ENCODE results near the gene LRRC36.

LRRC36 gene

DNA sequence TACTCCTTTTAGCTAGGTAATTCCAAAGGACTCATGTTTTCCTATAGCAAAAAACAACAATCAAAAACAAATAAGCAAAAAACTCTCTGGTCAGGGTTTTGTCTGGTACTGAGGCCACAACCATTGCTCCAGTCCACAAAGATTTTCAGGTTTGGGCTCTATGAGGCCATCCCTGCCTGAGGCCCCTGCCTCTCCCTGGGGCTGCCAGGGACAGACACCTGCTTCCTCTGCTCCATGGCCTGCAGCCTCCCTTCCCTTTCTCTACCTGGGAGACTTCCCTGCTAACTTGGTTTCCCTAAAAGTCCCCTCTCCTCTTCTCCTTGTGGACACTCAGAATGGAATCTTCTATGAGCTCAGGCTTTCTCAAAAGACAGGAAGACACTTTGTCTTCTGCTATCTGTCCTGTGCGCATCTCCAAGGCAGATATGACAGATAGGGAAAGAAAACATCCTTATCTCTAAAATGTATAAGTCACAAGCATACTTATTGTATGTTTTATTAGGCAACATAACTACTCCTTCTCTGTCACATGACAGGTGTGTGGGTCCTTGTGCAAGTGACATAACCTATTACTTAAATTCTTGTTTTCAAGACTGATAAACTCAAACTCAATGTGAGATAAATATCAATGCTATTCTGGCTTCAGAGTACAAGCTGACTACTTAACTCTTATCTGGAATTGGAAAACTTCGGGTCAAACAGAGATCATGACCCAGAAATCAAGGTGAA lies 90.9 kb downstream of the LRRC36 start:
- Histone ChIP-seq H3K9me3 (ENCODE audit: control insufficient read depth in 2 of 2, low read length in 2 of 2) (no peaks in the 10 kb centered on the region), H3K4me3 (ENCODE audit: low read length in 2 of 2) (no peak overlapping the region), H3K9ac (ENCODE audit: low read length in 2 of 2) (no peak overlapping the region), H3K27ac (ENCODE audit: low read length) (no peak overlapping the region), H3K27me3 (ENCODE audit: control insufficient read depth in 1 of 2, insufficient read depth in 2 of 2, low read length in 2 of 2) (no peaks in the 10 kb centered on the region), H3K36me3 (ENCODE audit: control insufficient read depth in 2 of 2, insufficient read depth in 2 of 2, low read length in 2 of 2) (peaks cover 0 to 2% of the 10 kb centered on the region in 2 donors), H3K4me1 (ENCODE audit: control insufficient read depth, insufficient read depth, low read length) (peaks cover 14% of the 10 kb centered on the region)

- Histone ChIP-seq H3K4me1 (ENCODE audit: control insufficient read depth, insufficient read depth, low read length) (peaks cover 14% of the 10 kb centered on the region), H3K27me3 (ENCODE audit: control insufficient read depth in 1 of 2, insufficient read depth in 2 of 2, low read length in 2 of 2) (peaks cover 0 to 3% of the 10 kb centered on the region in 2 donors), H3K4me3 (ENCODE audit: low read length in 2 of 2) (no peak overlapping the region), H3K9me3 (ENCODE audit: control insufficient read depth in 2 of 2, low read length in 2 of 2) (no peaks in the 10 kb centered on the region), H3K36me3 (ENCODE audit: control insufficient read depth in 2 of 2, insufficient read depth in 2 of 2, low read length in 2 of 2) (peaks cover 0 to under 1% of the 10 kb centered on the region in 2 donors), H3K27ac (ENCODE audit: low read length) (no peak overlapping the region), H3K9ac (ENCODE audit: low read length in 2 of 2) (no peak overlapping the region)
Measured at GRCh38 chr16:67419502-67419901, 92.9 kb downstream of the LRRC36 start.

GRCh38 chr16:67419931-67420330 lies 93.3 kb downstream of the LRRC36 start:
- Histone ChIP-seq H3K27me3 (ENCODE audit: control insufficient read depth in 1 of 2, insufficient read depth in 2 of 2, low read length in 2 of 2) (peaks cover 0 to 7% of the 10 kb centered on the region in 2 donors), H3K36me3 (ENCODE audit: control insufficient read depth in 2 of 2, insufficient read depth in 2 of 2, low read length in 2 of 2) (no peaks in the 10 kb centered on the region), H3K9ac (ENCODE audit: low read length in 2 of 2) (no peak overlapping the region), H3K4me3 (ENCODE audit: low read length in 2 of 2) (no peak overlapping the region), H3K9me3 (ENCODE audit: control insufficient read depth in 2 of 2, low read length in 2 of 2) (no peaks in the 10 kb centered on the region), H3K4me1 (ENCODE audit: control insufficient read depth, insufficient read depth, low read length) (peaks cover 11% of the 10 kb centered on the region), H3K27ac (ENCODE audit: low read length) (no peak overlapping the region)

DNA sequence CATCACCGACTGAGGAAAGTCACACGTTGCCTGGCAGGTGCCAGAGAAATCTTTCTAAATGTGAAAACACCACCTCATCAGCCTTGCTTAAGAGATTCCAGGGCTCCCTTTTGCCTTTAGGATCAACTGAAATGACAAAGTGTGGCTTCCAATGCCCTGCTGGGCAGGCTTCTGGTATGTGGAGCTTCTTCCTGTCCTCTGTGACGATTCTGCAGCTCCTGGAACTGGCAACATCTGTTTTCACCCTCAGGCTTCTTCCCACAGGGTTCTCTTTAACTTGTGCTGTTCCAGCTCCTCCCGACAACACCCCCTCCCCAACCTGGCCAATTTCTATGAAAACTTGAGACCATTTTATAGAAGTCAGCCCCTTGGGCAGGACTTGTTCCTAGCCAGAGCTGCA lies 94.4 kb downstream of the LRRC36 start:
- peaks cover 3 to 12% of the 10 kb centered on the region in 2 donors for H3K27me3 ChIP-seq (ENCODE audit: control insufficient read depth in 1 of 2, insufficient read depth in 2 of 2, low read length in 2 of 2)
- H3K4me3 ChIP-seq (ENCODE audit: low read length in 2 of 2): no peak overlapping the region
- H3K4me1 ChIP-seq (ENCODE audit: control insufficient read depth, insufficient read depth, low read length): peaks cover 6% of the 10 kb centered on the region
- H3K9ac ChIP-seq (ENCODE audit: low read length in 2 of 2): no peak overlapping the region
- H3K9me3 ChIP-seq (ENCODE audit: control insufficient read depth in 2 of 2, low read length in 2 of 2): no peaks in the 10 kb centered on the region
- H3K27ac ChIP-seq (ENCODE audit: low read length): no peak overlapping the region
- H3K36me3 ChIP-seq (ENCODE audit: control insufficient read depth in 2 of 2, insufficient read depth in 2 of 2, low read length in 2 of 2): no peaks in the 10 kb centered on the region

DNA sequence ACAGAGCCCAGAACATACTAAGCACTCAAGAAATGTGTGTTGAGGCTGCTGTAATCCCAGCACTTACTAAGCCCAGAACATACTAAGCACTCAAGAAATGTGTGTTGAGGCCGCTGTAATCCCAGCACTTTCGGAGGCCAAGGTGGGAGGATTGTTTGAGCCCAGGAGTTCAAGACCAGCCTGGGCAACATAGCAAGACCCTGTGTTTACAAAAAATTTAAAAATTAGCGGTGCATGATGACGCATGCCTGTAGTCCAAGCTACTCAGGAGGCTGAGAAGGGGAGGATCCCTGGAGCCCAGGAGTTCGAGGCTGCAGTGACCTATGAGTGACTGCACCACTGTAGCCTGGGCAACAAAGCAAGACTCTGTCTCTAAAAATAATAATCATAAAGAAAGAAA lies 96.4 kb downstream of the LRRC36 start:
- H3K4me1 ChIP-seq (ENCODE audit: control insufficient read depth, insufficient read depth, low read length): peaks cover 2% of the 10 kb centered on the region
- H3K4me3 ChIP-seq (ENCODE audit: low read length in 2 of 2): no peak overlapping the region
- H3K36me3 ChIP-seq (ENCODE audit: control insufficient read depth in 2 of 2, insufficient read depth in 2 of 2, low read length in 2 of 2): no peaks in the 10 kb centered on the region
- H3K9me3 ChIP-seq (ENCODE audit: control insufficient read depth in 2 of 2, low read length in 2 of 2): no peaks in the 10 kb centered on the region
- H3K9ac ChIP-seq (ENCODE audit: low read length in 2 of 2): no peak overlapping the region
- H3K27ac ChIP-seq (ENCODE audit: low read length): no peak overlapping the region
- H3K27me3 ChIP-seq (ENCODE audit: control insufficient read depth in 1 of 2, insufficient read depth in 2 of 2, low read length in 2 of 2): peaks cover 5 to 15% of the 10 kb centered on the region in 2 donors

DNA sequence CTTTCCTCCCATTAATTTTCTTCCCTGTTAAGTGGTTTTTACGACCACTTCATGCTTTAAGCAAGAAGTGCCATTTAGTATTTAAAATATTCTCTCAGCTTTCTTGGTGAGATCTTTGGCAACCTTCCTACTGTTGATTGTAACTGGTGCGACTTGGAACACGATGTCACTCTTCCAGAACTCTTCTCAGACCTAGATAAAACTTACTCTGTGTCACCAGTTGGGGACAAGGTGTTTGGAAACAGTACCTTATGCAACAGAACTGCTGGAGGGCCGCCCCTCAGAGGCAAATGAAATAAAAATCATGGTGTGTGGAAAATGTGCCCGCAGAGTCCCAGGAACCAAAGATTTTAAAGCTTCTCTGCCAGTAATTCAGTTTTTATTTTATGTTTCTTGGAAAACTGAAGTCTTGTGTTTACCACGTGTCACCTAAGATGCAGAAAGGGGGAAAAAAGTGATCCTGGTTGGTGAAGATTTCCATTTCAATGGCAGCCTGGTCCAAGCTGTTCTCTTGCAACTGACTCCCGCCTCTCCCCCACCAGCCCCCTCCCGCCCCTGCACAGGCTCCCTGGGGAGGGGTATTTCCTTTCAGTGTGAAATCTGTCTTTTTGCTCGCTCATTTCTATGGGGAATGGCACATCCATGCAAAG lies 97.1 kb downstream of the LRRC36 start:
- Histone ChIP-seq H3K36me3 (ENCODE audit: control insufficient read depth in 2 of 2, insufficient read depth in 2 of 2, low read length in 2 of 2) (no peaks in the 10 kb centered on the region), H3K9ac (ENCODE audit: low read length in 2 of 2) (no peak overlapping the region), H3K4me3 (ENCODE audit: low read length in 2 of 2) (no peak overlapping the region), H3K27ac (ENCODE audit: low read length) (no peak overlapping the region), H3K9me3 (ENCODE audit: control insufficient read depth in 2 of 2, low read length in 2 of 2) (no peaks in the 10 kb centered on the region), H3K27me3 (ENCODE audit: control insufficient read depth in 1 of 2, insufficient read depth in 2 of 2, low read length in 2 of 2) (peaks cover 9 to 20% of the 10 kb centered on the region in 2 donors), H3K4me1 (ENCODE audit: control insufficient read depth, insufficient read depth, low read length) (peaks cover 4% of the 10 kb centered on the region)

DNA sequence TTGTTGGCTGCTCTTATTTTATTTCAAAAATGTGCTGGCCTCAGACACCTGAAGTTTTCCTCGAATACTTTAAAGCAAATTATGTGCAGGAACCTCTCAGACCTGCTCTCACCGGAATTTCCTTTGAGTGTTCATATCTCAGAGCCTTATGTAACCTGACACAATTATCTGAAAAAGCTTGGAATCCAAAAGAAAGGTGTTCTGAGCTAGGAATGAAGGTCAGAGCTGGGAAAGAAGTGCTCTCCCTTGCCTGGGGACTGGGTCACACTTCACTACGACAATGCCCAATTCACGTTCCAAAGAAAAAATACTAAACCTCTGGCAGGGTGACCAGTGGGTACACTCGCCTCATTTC lies 97.6 kb downstream of the LRRC36 start:
- Histone ChIP-seq H3K9me3 (ENCODE audit: control insufficient read depth in 2 of 2, low read length in 2 of 2) (no peaks in the 10 kb centered on the region), H3K27me3 (ENCODE audit: control insufficient read depth in 1 of 2, insufficient read depth in 2 of 2, low read length in 2 of 2) (peaks cover 12 to 25% of the 10 kb centered on the region in 2 donors), H3K36me3 (ENCODE audit: control insufficient read depth in 2 of 2, insufficient read depth in 2 of 2, low read length in 2 of 2) (no peaks in the 10 kb centered on the region), H3K4me1 (ENCODE audit: control insufficient read depth, insufficient read depth, low read length) (peaks cover 4% of the 10 kb centered on the region), H3K4me3 (ENCODE audit: low read length in 2 of 2) (no peak overlapping the region), H3K27ac (ENCODE audit: low read length) (no peak overlapping the region), H3K9ac (ENCODE audit: low read length in 2 of 2) (no peak overlapping the region)

DNA sequence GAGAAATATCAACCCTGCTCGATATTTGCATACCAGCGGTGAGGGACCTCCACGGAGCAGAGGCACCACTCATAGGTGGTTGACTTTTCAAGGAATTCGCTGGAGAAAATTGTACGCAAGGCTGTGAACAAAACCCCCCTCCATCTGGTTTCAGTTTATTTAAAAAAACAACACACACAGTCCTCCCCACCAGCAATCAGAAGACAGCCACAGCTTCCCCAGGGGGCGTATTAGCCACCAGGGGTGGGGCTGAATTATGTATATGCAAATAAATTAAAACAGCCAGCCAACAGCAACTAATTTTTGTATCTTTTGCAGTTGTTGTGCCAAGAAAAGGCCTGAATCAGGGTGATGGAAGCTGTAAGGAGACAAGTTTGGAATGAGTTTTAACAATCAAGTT lies 98.4 kb downstream of the LRRC36 start:
- Histone ChIP-seq H3K4me1 (ENCODE audit: control insufficient read depth, insufficient read depth, low read length) (peaks cover 4% of the 10 kb centered on the region), H3K4me3 (ENCODE audit: low read length in 2 of 2) (no peak overlapping the region), H3K27me3 (ENCODE audit: control insufficient read depth in 1 of 2, insufficient read depth in 2 of 2, low read length in 2 of 2) (peaks cover 15 to 33% of the 10 kb centered on the region in 2 donors), H3K27ac (ENCODE audit: low read length) (no peak overlapping the region), H3K36me3 (ENCODE audit: control insufficient read depth in 2 of 2, insufficient read depth in 2 of 2, low read length in 2 of 2) (no peaks in the 10 kb centered on the region), H3K9ac (ENCODE audit: low read length in 2 of 2) (no peak overlapping the region), H3K9me3 (ENCODE audit: control insufficient read depth in 2 of 2, low read length in 2 of 2) (no peaks in the 10 kb centered on the region)

- H3K4me3 ChIP-seq (ENCODE audit: low read length in 2 of 2): no peak overlapping the region
- no peak overlapping the region for H3K9ac ChIP-seq (ENCODE audit: low read length in 2 of 2)
- H3K27me3 ChIP-seq (ENCODE audit: control insufficient read depth in 1 of 2, insufficient read depth in 2 of 2, low read length in 2 of 2): peaks cover 17 to 34% of the 10 kb centered on the region in 2 donors
- no peak overlapping the region for H3K27ac ChIP-seq (ENCODE audit: low read length)
- peaks cover 8% of the 10 kb centered on the region for H3K4me1 ChIP-seq (ENCODE audit: control insufficient read depth, insufficient read depth, low read length)
- no peaks in the 10 kb centered on the region for H3K36me3 ChIP-seq (ENCODE audit: control insufficient read depth in 2 of 2, insufficient read depth in 2 of 2, low read length in 2 of 2)
- H3K9me3 ChIP-seq (ENCODE audit: control insufficient read depth in 2 of 2, low read length in 2 of 2): no peaks in the 10 kb centered on the region
Measured at GRCh38 chr16:67425580-67425979, 99.0 kb downstream of the LRRC36 start.

GRCh38 chr16:67426022-67426421 lies 99.4 kb downstream of the LRRC36 start:
- no peaks in the 10 kb centered on the region for H3K36me3 ChIP-seq (ENCODE audit: control insufficient read depth in 2 of 2, insufficient read depth in 2 of 2, low read length in 2 of 2)
- no peak overlapping the region for H3K27ac ChIP-seq (ENCODE audit: low read length)
- peaks cover 17 to 34% of the 10 kb centered on the region in 2 donors for H3K27me3 ChIP-seq (ENCODE audit: control insufficient read depth in 1 of 2, insufficient read depth in 2 of 2, low read length in 2 of 2)
- peaks cover 9% of the 10 kb centered on the region for H3K4me1 ChIP-seq (ENCODE audit: control insufficient read depth, insufficient read depth, low read length)
- H3K4me3 ChIP-seq (ENCODE audit: low read length in 2 of 2): no peak overlapping the region
- H3K9ac ChIP-seq (ENCODE audit: low read length in 2 of 2): no peak overlapping the region
- no peaks in the 10 kb centered on the region for H3K9me3 ChIP-seq (ENCODE audit: control insufficient read depth in 2 of 2, low read length in 2 of 2)

DNA sequence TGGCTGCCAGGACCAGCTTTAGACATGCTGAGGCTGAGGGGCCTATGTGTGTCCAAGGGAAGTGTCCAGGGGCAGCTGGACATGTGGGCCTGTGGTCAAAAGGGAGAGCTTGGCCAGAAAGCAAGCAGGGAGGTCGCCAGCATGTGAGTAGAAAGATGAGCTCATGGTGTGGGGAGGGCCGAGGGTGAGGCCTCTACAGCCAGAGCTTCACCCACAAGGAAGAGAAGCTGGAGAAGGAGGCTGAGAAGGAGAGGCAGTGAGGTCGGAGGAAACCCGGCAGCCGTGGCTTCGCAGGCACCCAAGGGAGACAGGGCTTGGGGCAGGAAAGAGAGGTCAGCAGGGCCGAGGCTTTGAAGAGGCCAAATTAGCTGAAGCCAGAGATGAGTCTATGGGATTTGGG lies 100.3 kb downstream of the LRRC36 start:
- Histone ChIP-seq H3K4me3 (ENCODE audit: low read length in 2 of 2) (no peak overlapping the region), H3K9me3 (ENCODE audit: control insufficient read depth in 2 of 2, low read length in 2 of 2) (no peaks in the 10 kb centered on the region), H3K36me3 (ENCODE audit: control insufficient read depth in 2 of 2, insufficient read depth in 2 of 2, low read length in 2 of 2) (no peaks in the 10 kb centered on the region), H3K4me1 (ENCODE audit: control insufficient read depth, insufficient read depth, low read length) (peaks cover 18% of the 10 kb centered on the region), H3K9ac (ENCODE audit: low read length in 2 of 2) (no peak overlapping the region), H3K27ac (ENCODE audit: low read length) (no peak overlapping the region), H3K27me3 (ENCODE audit: control insufficient read depth in 1 of 2, insufficient read depth in 2 of 2, low read length in 2 of 2) (peaks cover 17 to 34% of the 10 kb centered on the region in 2 donors)
